ENCODE measurements around the gene MYO1C. TPM values are rescaled to one million over a fixed set of nuclear protein-coding genes. Genes with fewer than 3 reads are reported as not detected.
"Not testable (repeated sequence)": the region's sequence is repeated elsewhere in the genome, so short reads cannot be mapped to it uniquely, and the experiment has no call there.

Gene MYO1C
- total RNA-seq, 1 experiment from 2014 or later: 107 TPM

- DNase-seq (ENCODE audit: low read depth): no peak
These were observed 68.9 kb downstream of the MYO1C start for GRCh38 chr17:1423456-1424135.

DNA sequence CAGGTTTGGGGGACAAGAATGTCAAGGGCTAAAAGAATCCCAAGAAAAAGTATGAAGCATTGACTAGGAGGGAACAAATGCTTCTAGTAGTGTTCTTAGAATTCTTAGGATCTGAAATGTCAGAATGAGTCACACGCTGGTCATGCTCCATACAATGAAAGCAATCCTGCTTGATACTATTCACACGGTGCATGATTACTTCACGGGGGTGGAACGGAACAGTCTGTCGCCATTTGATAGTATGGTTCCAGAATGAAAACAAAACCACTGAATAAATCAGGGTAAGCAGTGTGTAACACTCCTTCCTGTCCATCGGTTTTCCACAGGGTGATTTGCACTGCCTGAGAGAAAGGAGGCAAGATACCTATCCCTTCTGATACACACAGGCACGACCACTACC, 69.6 kb downstream of the MYO1C start:
- DNase-seq (ENCODE audit: low read depth): peak; percentile 97

DNA sequence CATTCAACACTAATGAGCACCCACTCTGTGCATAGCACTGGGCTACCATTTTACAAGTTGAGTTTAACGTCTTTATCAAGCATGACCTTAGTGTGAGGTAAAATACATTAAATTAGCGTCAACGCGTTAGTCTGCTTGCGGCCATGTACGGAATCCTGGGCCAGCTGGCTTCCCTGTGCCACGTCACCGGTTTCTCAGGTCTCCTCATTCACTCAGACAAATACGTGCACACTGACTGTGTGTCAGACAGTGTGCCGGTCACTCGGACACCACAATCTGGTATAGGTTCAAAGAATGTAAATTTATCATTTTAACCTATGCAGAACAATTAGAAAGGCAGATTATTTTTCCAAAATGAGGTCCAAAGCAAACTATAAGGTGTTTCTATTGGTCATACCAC, 71.0 kb downstream of the MYO1C start:
- DNase-seq (ENCODE audit: low read depth): no peak

GRCh38 chr17:1420981-1421380, 71.5 kb downstream of the MYO1C start:
- no peak for DNase-seq (ENCODE audit: low read depth)

DNA sequence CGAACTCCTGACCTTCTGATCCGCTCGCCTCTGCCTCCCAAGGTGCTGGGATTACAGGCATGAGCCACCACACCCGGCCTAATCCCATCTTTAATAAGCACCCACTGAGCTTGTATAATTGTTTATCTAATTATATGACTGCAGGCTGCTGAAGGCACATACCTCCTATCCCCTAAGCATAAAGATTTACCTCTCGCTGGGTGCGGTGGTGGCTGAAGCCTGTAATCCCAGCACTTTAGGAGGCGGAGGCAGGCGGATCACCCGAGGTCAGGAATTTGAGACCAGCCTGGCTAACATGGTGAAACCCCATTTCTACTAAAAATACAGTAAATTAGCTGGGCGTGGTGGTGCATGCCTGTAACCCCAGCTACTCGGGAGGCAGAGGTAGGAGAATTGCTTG, 72.3 kb downstream of the MYO1C start:
- DNase-seq (ENCODE audit: low read depth): no peak

- not testable (repeated sequence) for DNase-seq (ENCODE audit: low read depth)
These were observed 74.0 kb downstream of the MYO1C start for GRCh38 chr17:1418476-1418875.

DNA sequence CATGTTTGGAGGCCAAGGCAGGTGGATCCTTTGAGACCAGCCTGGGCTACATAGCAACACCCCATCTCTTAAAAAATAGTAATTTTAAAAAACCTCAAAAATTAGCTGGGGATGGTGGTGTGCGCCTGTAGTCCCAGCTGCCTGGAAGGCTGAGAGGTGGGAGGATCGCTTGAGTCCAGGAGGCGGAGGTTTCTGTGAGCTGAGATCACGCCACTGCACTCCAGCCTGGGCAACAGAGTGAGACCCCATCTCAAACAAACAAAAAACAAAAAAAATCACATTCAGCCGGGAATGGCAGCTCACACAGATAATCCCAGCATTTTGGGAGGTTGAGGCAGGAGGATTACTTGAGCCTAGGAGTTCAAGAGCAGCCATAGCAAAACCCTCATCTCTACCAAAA, 76.1 kb downstream of the MYO1C start:
- no peak for DNase-seq (ENCODE audit: low read depth)

DNA sequence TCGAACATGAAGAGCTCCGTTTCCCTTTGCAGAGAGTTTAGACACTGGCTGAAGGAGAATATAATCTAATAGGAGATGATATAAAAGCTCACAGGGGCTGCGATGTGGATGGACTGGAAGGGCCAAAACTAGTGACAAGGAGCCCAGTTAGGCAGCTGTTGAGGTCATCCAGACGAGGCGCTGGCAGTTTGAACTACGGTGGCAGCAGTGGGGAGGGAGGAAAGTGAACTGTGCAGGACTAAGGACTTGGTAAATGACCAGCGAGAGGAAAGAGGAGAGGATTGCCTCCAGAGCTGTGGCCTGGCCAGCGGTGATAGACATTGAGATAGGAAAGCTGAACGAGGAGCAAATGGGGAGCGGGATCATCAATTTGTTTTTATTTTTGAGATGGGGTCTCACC, 77.9 kb downstream of the MYO1C start:
- DNase-seq (ENCODE audit: low read depth): no peak

Other genes starting within 250 kb of the MYO1C start
- gene BHLHA9, start 222.2 kb downstream of the MYO1C start, total RNA-seq (2014; rRNA removed): not detected in 2 replicates
- gene TRARG1, start 213.0 kb downstream of the MYO1C start, total RNA-seq (2014; rRNA removed): not detected in 2 replicates
- 605 and 722 TPM in 2 replicates for gene YWHAE, start 92.5 kb downstream of the MYO1C start, total RNA-seq (2014; rRNA removed)
- gene CRK, start 36.5 kb downstream of the MYO1C start, total RNA-seq (2014; rRNA removed): 82.8 and 86.6 TPM in 2 replicates
- 27.3 and 30.1 TPM in 2 replicates for gene INPP5K, start 23.9 kb upstream of the MYO1C start, total RNA-seq (2014; rRNA removed)
- gene PITPNA, start 70.1 kb upstream of the MYO1C start, total RNA-seq (2014; rRNA removed): 18.5 and 26.3 TPM in 2 replicates
- gene SLC43A2, start 136.1 kb upstream of the MYO1C start, total RNA-seq (2014; rRNA removed): 1.9 and 3.7 TPM in 2 replicates
- gene SCARF1, start 153.0 kb upstream of the MYO1C start, total RNA-seq (2014; rRNA removed): 0.11 TPM in 1 of 2 replicates, not detected in the other
- gene RILP, start 157.2 kb upstream of the MYO1C start, total RNA-seq (2014; rRNA removed): 4.2 and 9.8 TPM in 2 replicates
- gene PRPF8, start 192.2 kb upstream of the MYO1C start, total RNA-seq (2014; rRNA removed): 82.9 and 108 TPM in 2 replicates
- gene TLCD2, start 217.7 kb upstream of the MYO1C start, total RNA-seq (2014; rRNA removed): 0.77 and 1.1 TPM in 2 replicates
- gene WDR81, start 232.0 kb upstream of the MYO1C start, total RNA-seq (2014; rRNA removed): 48.6 and 56.7 TPM in 2 replicates